Smooth muscle cell (in vitro differentiated cells): ENCODE data around the gene COX20. TPM values are rescaled to one million over a fixed set of nuclear protein-coding genes. Genes with fewer than 3 reads are reported as not detected.

ENCODE experiments used
- DNase-seq: peaks from one replicate; lab custom pipeline; 2025; ENCODE audit not compliant: unreplicated experiment; lab: John Stamatoyannopoulos, UW
- H2AFZ ChIP-seq: fragments of 200-600 bp; sonication (generic); 2 replicates; pipeline ENCODE4 v1.6.0; 2016; ENCODE audit warnings: antibody characterized with exemption, low read depth, mild to moderate bottlenecking
- H3F3A ChIP-seq: fragments of 200-600 bp; sonication (generic); 2 replicates; pipeline ENCODE4 v1.6.0; 2017; ENCODE audit warnings: antibody characterized with exemption, low read depth
- H3K27ac ChIP-seq: fragments of 200-600 bp; sonication (generic); 2 replicates; pipeline ENCODE4 v1.5.1; 2016; ENCODE audit warnings: low read depth, mild to moderate bottlenecking
- H3K27me3 ChIP-seq: fragments of 200-600 bp; sonication (generic); 2 replicates; pipeline ENCODE4 v1.6.1; 2016; ENCODE audit warnings: low read depth, mild to moderate bottlenecking
- H3K36me3 ChIP-seq: fragments of 200-600 bp; sonication (generic); 2 replicates; pipeline ENCODE4 v1.5.1; 2016; ENCODE audit warnings: low read depth
- H3K4me1 ChIP-seq: fragments of 200-600 bp; sonication (generic); 2 replicates; pipeline ENCODE4 v1.5.1; 2016; ENCODE audit warnings: low read depth
- H3K4me2 ChIP-seq: fragments of 200-600 bp; sonication (generic); 2 replicates; pipeline ENCODE4 v1.6.0; 2016; ENCODE audit warnings: mild to moderate bottlenecking
- H3K4me3 ChIP-seq: fragments of 200-600 bp; sonication (generic); 2 replicates; pipeline ENCODE4 v1.5.1; 2016; ENCODE audit warnings: mild to moderate bottlenecking
- H3K79me2 ChIP-seq: fragments of 200-600 bp; sonication (generic); 2 replicates; pipeline ENCODE4 v1.6.0; 2016; ENCODE audit warnings: low read depth, mild to moderate bottlenecking
- H3K9ac ChIP-seq: fragments of 200-600 bp; sonication (generic); 2 replicates; pipeline ENCODE4 v1.6.0; 2016; ENCODE audit warnings: low read depth
- H3K9me3 ChIP-seq: fragments of 200-600 bp; sonication (generic); replicated peaks from 2 replicates; pipeline ENCODE4 v1.5.1; 2016; ENCODE audit warnings: low read depth
- H4K20me1 ChIP-seq: fragments of 200-600 bp; sonication (generic); 2 replicates; pipeline ENCODE4 v1.6.0; 2016; ENCODE audit warnings: low read depth
- whole genome bisulfite sequencing: methylation state at CpG from one replicate; pipeline ENCODE4 v1.1.7; 2016; ENCODE audit warnings: low lambda C conversion rate; 5-methylcytosine and 5-hydroxymethylcytosine counted together
- polyA plus RNA-seq: library from polyadenylated mRNA; unstranded; fragments of >200 nt; fragmentation: Nextera tagmentation; extraction: Ambion mirVana; gene quantifications from 2 replicates; pipeline ENCODE4 v1.2.1, GENCODE V29; 2016
- total RNA-seq: library from RNA; depleted of rRNA; stranded (reverse); fragments of >200 nt; gene quantifications from 2 replicates; pipeline ENCODE4 v1.2.3, GENCODE V29; 2014
- TF ChIP-seq, protein P1 (sequence below): fragments of 200-600 bp; sonication (generic); IDR thresholded peaks from 2 replicates; pipeline ENCODE4 v1.5.1; 2017; ENCODE audit warnings: borderline replicate concordance, mild to moderate bottlenecking, antibody characterized with exemption; ENCODE audit not compliant: insufficient read depth, poor library complexity, severe bottlenecking

The COX20 gene
- total and polyA plus RNA-seq, 2 experiments from 2014 or later, result 11.1 to 37.2 TPM

DNA sequence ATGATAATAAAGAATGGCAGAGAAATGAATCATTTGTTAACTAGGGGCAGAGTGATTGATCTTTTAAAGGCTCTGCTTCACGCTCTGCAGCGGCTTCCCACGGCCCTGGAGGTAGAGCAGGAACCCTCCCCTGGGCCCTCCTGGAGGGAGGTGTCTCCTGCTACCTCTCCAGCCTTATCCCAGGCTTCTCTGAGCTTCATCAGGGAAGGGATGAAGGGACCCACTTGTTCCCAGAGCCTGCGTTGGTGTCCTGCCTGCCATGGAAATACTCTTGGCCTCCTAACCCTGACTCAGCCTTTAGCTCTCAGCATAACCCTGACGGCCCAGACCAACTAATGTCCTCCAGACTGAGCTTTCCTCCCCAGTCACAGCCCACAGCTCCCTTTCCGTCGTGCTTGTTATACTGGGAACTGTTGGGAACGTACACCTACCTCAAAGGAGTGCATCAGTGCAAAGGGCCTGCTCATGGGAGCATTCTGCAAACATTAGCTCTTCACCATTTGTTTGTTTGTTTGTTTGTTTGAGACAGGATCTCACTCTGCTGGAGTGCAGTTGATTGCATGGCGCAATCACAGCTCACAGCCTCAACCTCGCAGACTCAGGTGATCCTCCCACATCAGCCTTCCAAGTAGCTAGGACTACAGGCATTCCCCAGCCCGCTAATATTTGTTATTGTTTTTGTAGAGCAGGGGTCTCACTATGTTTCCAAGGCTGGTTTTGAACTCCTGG, 46.3 kb downstream of the COX20 start:
- Histone ChIP-seq H3K36me3 (no peaks in the 10 kb centered on the region), H3K27me3 (no peaks in the 10 kb centered on the region), H3K9me3 (no peaks in the 10 kb centered on the region), H3K9ac (no peak overlapping the region), H3K4me1 (no peaks in the 10 kb centered on the region), H2AFZ (no peak overlapping the region), H3K4me3 (no peak overlapping the region), H3K79me2 (no peaks in the 10 kb centered on the region), H3F3A (no peaks in the 10 kb centered on the region), H3K4me2 (no peak overlapping the region), H4K20me1 (no peaks in the 10 kb centered on the region), H3K27ac (no peak overlapping the region)
- WGBS, result 75% methylated on average over 11 of the region's 11 CpGs
- no peak for DNase-seq
- TF ChIP-seq, protein P1, sequence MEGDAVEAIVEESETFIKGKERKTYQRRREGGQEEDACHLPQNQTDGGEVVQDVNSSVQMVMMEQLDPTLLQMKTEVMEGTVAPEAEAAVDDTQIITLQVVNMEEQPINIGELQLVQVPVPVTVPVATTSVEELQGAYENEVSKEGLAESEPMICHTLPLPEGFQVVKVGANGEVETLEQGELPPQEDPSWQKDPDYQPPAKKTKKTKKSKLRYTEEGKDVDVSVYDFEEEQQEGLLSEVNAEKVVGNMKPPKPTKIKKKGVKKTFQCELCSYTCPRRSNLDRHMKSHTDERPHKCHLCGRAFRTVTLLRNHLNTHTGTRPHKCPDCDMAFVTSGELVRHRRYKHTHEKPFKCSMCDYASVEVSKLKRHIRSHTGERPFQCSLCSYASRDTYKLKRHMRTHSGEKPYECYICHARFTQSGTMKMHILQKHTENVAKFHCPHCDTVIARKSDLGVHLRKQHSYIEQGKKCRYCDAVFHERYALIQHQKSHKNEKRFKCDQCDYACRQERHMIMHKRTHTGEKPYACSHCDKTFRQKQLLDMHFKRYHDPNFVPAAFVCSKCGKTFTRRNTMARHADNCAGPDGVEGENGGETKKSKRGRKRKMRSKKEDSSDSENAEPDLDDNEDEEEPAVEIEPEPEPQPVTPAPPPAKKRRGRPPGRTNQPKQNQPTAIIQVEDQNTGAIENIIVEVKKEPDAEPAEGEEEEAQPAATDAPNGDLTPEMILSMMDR, result no peak

- Histone ChIP-seq H3K79me2 (no peaks in the 10 kb centered on the region), H3F3A (no peaks in the 10 kb centered on the region), H3K4me1 (no peaks in the 10 kb centered on the region), H3K27ac (no peak overlapping the region), H2AFZ (no peak overlapping the region), H3K9me3 (no peaks in the 10 kb centered on the region), H3K9ac (no peak overlapping the region), H3K4me3 (no peak overlapping the region), H3K27me3 (no peaks in the 10 kb centered on the region), H4K20me1 (no peaks in the 10 kb centered on the region), H3K4me2 (no peak overlapping the region), H3K36me3 (no peaks in the 10 kb centered on the region)
- TF ChIP-seq, protein P1, result no peak
- WGBS, result 74% methylated on average over 4 of the region's 4 CpGs
- no peak for DNase-seq
Measured at GRCh38 chr1:244887281-244887680, 51.8 kb downstream of the COX20 start.

DNA sequence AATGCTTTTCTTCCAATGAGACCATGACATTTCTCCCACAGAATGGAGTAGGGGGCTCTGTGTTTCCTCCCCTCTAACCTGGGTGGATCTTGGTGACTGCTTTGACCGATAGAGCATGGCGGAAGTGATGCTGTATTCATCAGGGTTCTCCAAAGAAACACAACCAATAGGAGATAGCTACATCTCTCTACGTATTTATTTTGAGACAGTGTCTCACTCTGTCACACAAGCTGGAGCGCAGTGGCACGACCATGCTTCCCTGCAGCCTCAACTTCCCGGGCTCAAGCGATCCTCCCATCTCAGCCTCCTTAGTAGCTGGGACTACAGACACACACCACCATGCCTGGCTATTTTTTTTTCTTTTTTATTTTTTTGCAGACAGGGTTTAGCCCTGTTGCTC, 58.4 kb downstream of the COX20 start:
- 96% methylated on average over 7 of the region's 7 CpGs for WGBS
- Histone ChIP-seq H3K9ac (no peak overlapping the region), H3K4me3 (no peak overlapping the region), H3K27me3 (no peaks in the 10 kb centered on the region), H3F3A (peaks cover 9% of the 10 kb centered on the region), H3K36me3 (no peaks in the 10 kb centered on the region), H3K27ac (no peak overlapping the region), H3K4me1 (no peaks in the 10 kb centered on the region), H3K9me3 (no peaks in the 10 kb centered on the region), H4K20me1 (no peaks in the 10 kb centered on the region), H3K4me2 (no peak overlapping the region), H2AFZ (no peak overlapping the region), H3K79me2 (no peaks in the 10 kb centered on the region)
- TF ChIP-seq, protein P1, result no peak
- DNase-seq, result no peak

Other genes starting within 250 kb of the COX20 start
- 56.3 and 67.9 TPM in 2 replicates for gene DESI2, start 182.5 kb upstream of the COX20 start, total RNA-seq
- 31.5 and 39.4 TPM in 2 replicates for gene DESI2, start 182.5 kb upstream of the COX20 start, polyA plus RNA-seq
- gene HNRNPU, start 28.9 kb downstream of the COX20 start, total RNA-seq, result 241 and 286 TPM in 2 replicates
- 198 and 236 TPM in 2 replicates for gene HNRNPU, start 28.9 kb downstream of the COX20 start, polyA plus RNA-seq